ENCODE data around the gene CSNK1E. TPM values are rescaled to one million over a fixed set of nuclear protein-coding genes. Genes with fewer than 3 reads are reported as not detected.

The CSNK1E gene
- total and polyA plus RNA-seq, 12 donors = 64.1 to 88.1 (median 79.3) TPM

GRCh38 chr22:38350444-38351359 lies 33.5 kb upstream of the CSNK1E start:
- peaks cover 0 to 33% (median 0%) of the 10 kb centered on the region in 7 donors for H3K27me3 ChIP-seq
- intact Hi-C loops (cut with DNase I) = loop anchor here in 7 of 10 donors (5.0 to 10.0 kb wide), 6 partner anchors 86 to 298 kb away; partner anchors contain the start of genes BAIAP2L2 (in 4 of the 7) and PICK1 (in 1 of the 7)
- no peak for TF ChIP-seq CTCF (IDR thresholded peaks at IDR 0.05)
- H3K9me3 ChIP-seq = no peaks in the 10 kb centered on the region
- 79 to 84% methylated on average over 9 of the region's 9 CpGs for WGBS, 2 donors
- no peak for DNase-seq
- ATAC-seq = peak in 1 of 8 donors; percentile 6
- H3K4me3 ChIP-seq = no peak overlapping the region
- peaks cover 0 to 32% (median 5%) of the 10 kb centered on the region in 9 donors for H3K36me3 ChIP-seq
- no peak overlapping the region for H3K27ac ChIP-seq
- H3K4me1 ChIP-seq = peaks cover 0 to 17% (median 5%) of the 10 kb centered on the region in 9 donors

GRCh38 chr22:38348751-38349496 lies 31.7 kb upstream of the CSNK1E start:
- intact Hi-C loops (cut with DNase I) = loop anchor here in 3 of 10 donors (10.0 kb wide), 2 partner anchors 224 to 234 kb away; partner anchors contain the start of gene BAIAP2L2 (in 2 of the 3)
- DNase-seq = no peak
- WGBS, 2 donors = 79 to 89% methylated on average over 14 of the region's 14 CpGs

GRCh38 chr22:38347944-38348750 lies 30.9 kb upstream of the CSNK1E start:
- no peak for TF ChIP-seq CTCF (IDR thresholded peaks at IDR 0.05)
- intact Hi-C loops (cut with DNase I) = loop anchor here in 3 of 10 donors (10.0 kb wide), 2 partner anchors 223 to 233 kb away; partner anchors contain the start of gene BAIAP2L2 (in 2 of the 3)
- ATAC-seq = peak in 4 of 8 donors; percentile 7 to 38 (median 28)
- H3K4me3 ChIP-seq = no peak overlapping the region
- H3K36me3 ChIP-seq = peaks cover 0 to 8% (median 0%) of the 10 kb centered on the region in 9 donors
- H3K27ac ChIP-seq = no peak overlapping the region
- no peak for DNase-seq
- peaks cover 0 to 40% (median 0%) of the 10 kb centered on the region in 7 donors for H3K27me3 ChIP-seq
- 63 to 69% methylated on average over 14 of the region's 14 CpGs for WGBS, 2 donors
- H3K9me3 ChIP-seq = no peaks in the 10 kb centered on the region
- peaks cover 0 to 13% (median 2%) of the 10 kb centered on the region in 9 donors for H3K4me1 ChIP-seq

More at GRCh38 chr22:38348751-38349496, 31.7 kb upstream of the CSNK1E start:
- Histone ChIP-seq H3K36me3 (peaks cover 0 to 14% (median 0%) of the 10 kb centered on the region in 9 donors), H3K27me3 (peaks cover 0 to 40% (median 0%) of the 10 kb centered on the region in 7 donors), H3K4me3 (no peak overlapping the region), H3K27ac (no peak overlapping the region), H3K9me3 (no peaks in the 10 kb centered on the region), H3K4me1 (peaks cover 0 to 17% (median 5%) of the 10 kb centered on the region in 9 donors)
- no peak for TF ChIP-seq CTCF (IDR thresholded peaks at IDR 0.05)
- ATAC-seq = peak in 1 of 8 donors; percentile 10
